T-helper 1 cell treated with Interleukin-12 subunit alpha and Interleukin-12 subunit beta and Interleukin-4 antibody, amounts not matched to agents 30 μg/mL and 1 μg/mL, for 36 hours (primary cell): ENCODE measurements around the gene HMCN2.

ENCODE experiments used
- H3K27ac Mint-ChIP-seq: one replicate; pipeline ENCODE4 v1.8.0; 2021; ENCODE audit warnings: mild to moderate bottlenecking, mixed read lengths
- H3K27me3 Mint-ChIP-seq: one replicate; pipeline ENCODE4 v1.8.0; 2021; ENCODE audit warnings: low read depth, mixed read lengths
- H3K36me3 Mint-ChIP-seq: one replicate; pipeline ENCODE4 v1.8.0; 2021; ENCODE audit warnings: low read depth, mixed read lengths
- H3K4me1 Mint-ChIP-seq: one replicate; pipeline ENCODE4 v1.8.0; 2021; ENCODE audit warnings: low read depth, mixed read lengths
- H3K4me3 Mint-ChIP-seq: one replicate; pipeline ENCODE4 v1.8.0; 2021; ENCODE audit warnings: mild to moderate bottlenecking, moderate library complexity, mixed read lengths
- H3K9me3 Mint-ChIP-seq: one replicate; pipeline ENCODE4 v1.8.0; 2021; ENCODE audit warnings: mixed read lengths

Gene HMCN2

DNA sequence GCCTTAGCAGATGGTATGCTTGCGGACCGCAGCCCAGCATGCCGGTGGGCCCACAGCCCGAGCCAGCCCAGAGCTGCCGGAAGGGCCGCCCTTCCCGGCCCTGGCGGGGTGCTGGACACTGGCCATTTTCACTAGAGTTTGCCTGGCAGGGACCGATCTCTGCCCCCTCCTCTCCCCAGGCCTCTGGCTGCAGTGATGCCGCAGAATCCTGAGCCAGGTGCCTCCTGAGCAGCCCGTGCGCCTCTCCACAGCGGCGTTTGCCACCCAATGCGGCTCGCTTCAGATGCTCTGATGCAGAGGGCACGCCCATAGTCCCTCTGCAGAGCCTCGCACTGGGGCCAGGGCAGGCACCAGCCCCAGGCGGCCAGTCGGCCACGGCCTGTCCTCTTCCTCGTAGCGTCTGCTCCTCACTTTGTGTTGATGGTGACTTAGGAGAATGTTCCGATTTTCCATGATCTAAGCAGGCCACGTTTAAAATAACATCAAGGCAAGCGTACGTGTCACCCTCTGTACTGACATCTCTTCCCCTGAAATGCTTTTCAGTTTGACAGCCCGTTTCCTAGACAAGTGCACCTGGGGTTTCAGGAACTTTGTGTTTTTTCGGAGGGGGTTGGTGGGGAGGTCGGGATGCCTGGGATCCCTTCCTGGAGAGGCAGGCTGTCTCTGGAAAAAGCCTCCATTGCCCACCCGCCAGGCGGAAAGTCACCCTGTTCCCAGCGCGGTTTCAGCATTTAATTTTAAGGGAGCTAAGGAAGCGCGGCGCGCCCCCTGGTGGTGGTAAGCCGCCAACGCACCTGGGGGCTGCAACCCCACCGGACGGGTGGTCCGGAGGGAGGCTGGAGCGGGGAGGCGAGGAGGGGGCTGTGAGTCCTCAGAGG, 29.8 kb upstream of the HMCN2 start:
- no peaks in the 10 kb centered on the region for H3K36me3 Mint-ChIP-seq
- H3K9me3 Mint-ChIP-seq = no peaks in the 10 kb centered on the region
- H3K4me1 Mint-ChIP-seq = peaks cover 11% of the 10 kb centered on the region
- no peaks in the 10 kb centered on the region for H3K27me3 Mint-ChIP-seq
- H3K27ac Mint-ChIP-seq = no peak overlapping the region
- H3K4me3 Mint-ChIP-seq = no peak overlapping the region

DNA sequence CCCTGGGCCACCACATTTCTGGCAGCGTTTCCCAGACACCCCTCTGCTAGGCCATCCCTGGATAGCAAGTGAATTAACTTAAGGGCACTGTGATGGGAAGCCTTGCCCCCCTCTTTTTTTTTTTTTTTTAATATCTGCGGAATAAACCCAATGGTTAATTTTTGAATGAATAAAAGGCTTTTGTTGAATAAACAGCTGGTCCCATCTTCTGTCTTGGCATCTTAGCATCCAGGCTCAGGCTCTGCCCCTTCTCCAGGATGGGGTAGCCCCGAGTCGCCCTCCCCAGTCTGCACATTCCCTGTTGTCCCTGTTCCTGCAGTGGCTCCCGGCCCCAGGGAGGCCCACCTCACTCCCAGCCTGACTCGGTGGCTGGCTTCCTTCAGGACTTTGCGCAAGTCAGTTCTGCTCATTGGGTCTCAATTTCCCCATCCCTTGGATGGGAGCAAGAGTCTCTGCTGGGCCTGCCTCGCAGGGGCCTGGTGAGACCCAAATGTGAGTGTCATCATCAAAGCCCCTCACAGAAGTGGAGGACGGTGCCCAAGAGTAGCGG, 29.0 kb upstream of the HMCN2 start:
- Mint-ChIP-seq H3K9me3 (no peaks in the 10 kb centered on the region), H3K4me3 (no peak overlapping the region), H3K27ac (no peak overlapping the region), H3K36me3 (no peaks in the 10 kb centered on the region), H3K27me3 (no peaks in the 10 kb centered on the region), H3K4me1 (peaks cover 12% of the 10 kb centered on the region)

DNA sequence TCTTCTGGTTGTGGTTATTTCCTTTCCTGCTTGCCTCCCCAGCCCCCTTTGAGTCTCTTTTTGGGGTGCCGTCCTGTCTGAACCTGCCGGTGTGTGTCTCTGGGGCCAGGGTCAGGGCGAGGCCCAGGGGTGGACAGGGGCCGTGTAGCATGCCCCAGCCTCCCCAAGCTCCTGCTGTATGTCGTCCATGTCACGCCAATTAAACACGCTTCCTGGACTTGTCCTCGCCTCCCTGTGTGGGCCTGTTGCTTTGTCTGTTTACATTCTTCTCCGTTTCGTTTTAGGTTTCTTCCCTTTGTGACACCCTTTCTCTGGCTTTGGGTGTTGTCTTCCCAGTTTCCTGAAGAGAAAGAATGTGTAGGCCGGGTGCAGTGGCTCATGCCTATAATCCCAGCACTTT, 28.5 kb upstream of the HMCN2 start:
- Mint-ChIP-seq H3K27ac (no peak overlapping the region), H3K27me3 (no peaks in the 10 kb centered on the region), H3K4me3 (no peak overlapping the region), H3K9me3 (no peaks in the 10 kb centered on the region), H3K36me3 (no peaks in the 10 kb centered on the region), H3K4me1 (peaks cover 12% of the 10 kb centered on the region)

DNA sequence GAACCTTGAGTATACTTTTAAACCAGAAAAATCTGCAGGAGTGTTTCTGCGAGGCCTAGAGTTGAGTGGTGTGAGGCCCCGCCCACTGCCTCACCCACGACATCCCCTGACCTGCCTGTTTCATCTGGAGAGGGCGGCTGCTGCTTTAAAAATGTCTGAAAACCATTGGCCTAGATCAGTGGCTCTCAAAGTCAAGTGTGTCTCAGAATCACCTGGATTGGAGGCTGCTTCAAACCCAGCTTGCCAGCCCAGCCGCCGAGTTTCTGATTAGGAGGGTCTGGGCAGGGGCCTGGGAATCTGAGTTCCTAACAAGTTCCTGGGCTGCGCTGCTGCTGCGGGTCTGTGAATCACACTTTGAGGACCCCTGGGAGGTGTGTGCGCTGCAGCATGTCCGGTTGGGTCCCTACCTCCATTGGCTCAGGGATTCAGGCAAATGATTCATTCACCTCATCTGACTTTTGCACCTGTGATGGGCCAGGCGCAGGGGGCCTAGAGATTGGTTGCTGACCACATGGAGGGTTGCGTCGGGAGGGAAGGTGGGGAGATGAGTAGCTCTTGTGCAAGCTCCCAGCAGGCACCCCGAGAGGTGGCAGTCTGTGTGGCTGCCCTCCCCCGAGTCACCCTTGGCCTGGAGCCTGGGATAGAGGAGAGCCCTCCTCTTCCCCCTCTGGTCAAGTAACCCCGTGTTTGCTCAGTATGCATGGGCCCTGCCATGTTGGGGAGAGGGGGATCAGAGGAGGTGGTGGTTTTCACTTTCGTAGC, 27.6 kb upstream of the HMCN2 start:
- no peaks in the 10 kb centered on the region for H3K9me3 Mint-ChIP-seq
- H3K36me3 Mint-ChIP-seq = no peaks in the 10 kb centered on the region
- H3K27ac Mint-ChIP-seq = no peak overlapping the region
- no peak overlapping the region for H3K4me3 Mint-ChIP-seq
- peaks cover 16% of the 10 kb centered on the region for H3K4me1 Mint-ChIP-seq
- H3K27me3 Mint-ChIP-seq = no peaks in the 10 kb centered on the region

DNA sequence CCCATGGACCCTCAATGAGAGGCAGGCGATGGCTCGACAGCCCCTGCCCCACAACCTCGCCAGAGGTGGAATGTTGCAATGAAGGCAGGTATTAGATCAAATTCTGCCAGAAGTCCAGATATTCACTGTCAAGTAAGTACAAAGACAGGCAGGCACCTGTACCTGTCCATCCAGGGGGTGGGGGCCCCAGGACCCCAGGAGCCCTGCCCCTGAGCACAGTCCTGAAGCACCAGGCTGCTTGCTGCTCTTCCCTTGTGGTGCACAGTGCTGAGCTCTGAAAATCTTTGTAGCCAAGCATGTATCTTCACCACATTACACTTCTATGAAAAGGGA, 26.2 kb upstream of the HMCN2 start:
- Mint-ChIP-seq H3K4me1 (peaks cover 18% of the 10 kb centered on the region), H3K36me3 (no peaks in the 10 kb centered on the region), H3K9me3 (no peaks in the 10 kb centered on the region), H3K27me3 (no peaks in the 10 kb centered on the region), H3K4me3 (no peak overlapping the region), H3K27ac (no peak overlapping the region)

DNA sequence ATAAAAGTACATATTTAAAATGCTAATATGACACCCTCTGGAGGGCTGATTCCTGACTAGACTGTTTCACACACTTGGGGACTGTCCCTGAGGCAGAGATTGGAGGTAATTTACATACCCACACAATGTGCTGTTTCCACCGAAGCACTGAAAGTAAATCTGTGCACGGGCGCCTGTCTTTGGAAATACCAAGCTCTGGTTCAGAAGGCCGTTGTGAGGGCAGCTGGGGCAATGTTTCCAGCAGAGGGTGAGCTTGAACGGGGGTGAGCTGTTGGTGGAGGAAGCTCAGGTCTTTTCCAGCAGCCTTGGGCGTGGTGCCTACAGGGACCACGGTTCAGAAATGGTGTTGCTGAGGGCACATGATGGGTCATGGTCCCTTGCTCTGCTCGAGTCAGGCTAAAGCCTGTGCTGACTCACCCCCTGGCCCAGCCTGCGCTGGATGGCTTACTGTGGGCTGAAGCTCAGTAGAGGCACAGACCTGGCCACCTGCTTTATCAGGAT, 25.8 kb upstream of the HMCN2 start:
- Mint-ChIP-seq H3K4me3 (no peak overlapping the region), H3K9me3 (no peaks in the 10 kb centered on the region), H3K4me1 (peaks cover 18% of the 10 kb centered on the region), H3K36me3 (no peaks in the 10 kb centered on the region), H3K27me3 (no peaks in the 10 kb centered on the region), H3K27ac (no peak overlapping the region)

DNA sequence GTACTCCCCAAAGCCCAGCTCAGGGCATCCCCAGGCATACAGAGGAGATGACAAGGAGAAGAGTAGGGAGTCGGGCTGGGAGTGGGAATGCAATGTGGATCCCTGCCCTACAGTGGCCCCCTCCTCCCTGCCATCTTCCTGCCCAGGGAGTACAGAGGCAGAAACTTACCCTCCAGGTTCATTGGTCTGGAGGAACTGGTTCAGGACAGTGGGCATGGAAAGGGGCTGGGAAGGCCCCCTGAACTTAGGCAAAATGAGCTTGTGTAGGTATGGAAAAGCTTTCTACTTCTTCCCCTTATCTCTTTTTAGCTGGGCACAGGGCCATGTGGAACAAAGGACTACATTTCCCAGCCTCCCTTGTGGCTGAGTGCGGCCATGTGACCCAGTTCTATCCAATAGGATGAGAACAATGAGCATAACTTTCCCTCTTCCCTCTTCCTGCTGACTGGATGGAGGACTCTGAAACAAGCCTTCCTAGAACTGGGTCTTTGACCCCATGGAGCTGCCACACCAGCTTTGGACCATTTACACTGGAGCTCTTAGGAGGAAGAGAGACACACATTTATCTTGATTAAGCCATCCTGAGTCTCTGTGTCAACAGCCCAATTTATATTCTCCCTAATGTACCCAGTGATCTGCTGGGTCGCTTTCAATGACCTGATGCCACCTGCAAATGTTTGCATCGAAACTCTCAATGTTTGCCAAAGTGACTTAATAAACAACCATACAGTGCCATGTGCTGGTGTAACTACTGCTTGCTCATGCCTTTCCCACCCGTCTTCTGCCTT, 25.0 kb upstream of the HMCN2 start:
- Mint-ChIP-seq H3K4me1 (peaks cover 18% of the 10 kb centered on the region), H3K27ac (no peak overlapping the region), H3K9me3 (no peaks in the 10 kb centered on the region), H3K4me3 (no peak overlapping the region), H3K27me3 (peaks cover 4% of the 10 kb centered on the region), H3K36me3 (no peaks in the 10 kb centered on the region)

DNA sequence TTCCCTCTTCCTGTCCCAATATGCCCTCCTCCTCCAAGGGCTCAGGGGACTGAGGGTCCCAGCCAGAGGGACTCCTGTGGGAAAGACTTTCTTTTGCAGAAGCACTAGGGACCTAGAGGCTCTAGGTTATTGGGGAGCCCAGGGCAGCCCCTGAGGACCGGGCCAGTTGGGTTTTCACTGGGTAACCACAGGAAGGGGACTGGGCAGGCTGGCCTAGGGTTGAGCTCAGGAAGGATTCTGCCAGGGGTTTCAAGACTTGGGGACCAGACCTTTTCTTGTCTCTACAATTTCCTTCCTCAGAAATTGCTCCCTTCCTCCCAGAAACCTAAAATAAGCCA, 24.4 kb upstream of the HMCN2 start:
- H3K9me3 Mint-ChIP-seq = no peaks in the 10 kb centered on the region
- peaks cover 15% of the 10 kb centered on the region for H3K4me1 Mint-ChIP-seq
- H3K27ac Mint-ChIP-seq = no peak overlapping the region

DNA sequence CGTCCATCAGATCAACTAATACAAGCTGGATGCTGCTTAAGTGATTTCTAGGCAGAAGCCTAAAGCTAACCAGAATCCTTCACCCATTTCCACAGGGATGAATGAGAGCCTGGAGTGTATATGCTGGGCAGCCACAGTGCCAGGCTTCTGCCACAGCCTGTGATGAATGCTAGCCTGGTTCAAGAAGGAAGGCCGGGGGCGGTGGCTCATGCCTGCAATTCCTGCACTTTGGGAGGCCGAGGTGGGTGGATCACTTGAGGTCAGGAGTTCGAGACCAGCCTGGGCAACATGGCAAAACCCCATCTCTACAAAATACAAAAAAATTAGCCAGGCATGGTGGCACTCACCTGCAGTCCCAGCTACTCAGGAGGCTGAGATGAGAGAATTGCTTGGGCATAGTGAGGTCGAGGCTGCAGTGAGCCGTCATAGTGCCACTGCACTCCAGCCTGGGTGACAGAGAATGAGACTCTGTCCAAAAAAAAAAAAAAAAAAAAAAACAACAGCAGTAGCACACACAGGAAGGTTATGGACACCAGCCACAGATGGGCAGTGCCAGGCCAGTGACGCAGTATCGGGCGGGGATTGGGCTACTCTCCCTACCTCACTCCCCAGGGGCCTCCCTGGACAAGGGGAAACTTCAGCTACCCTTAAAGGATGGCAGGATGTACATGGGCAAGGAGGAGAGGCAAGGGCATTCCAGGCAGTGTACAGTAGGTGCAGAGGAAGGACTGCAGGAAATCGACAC, 23.1 kb upstream of the HMCN2 start:
- Mint-ChIP-seq H3K9me3 (no peaks in the 10 kb centered on the region), H3K4me3 (no peak overlapping the region), H3K27ac (peak overlapping the region; percentile 3), H3K36me3 (no peaks in the 10 kb centered on the region), H3K27me3 (peaks cover 4% of the 10 kb centered on the region), H3K4me1 (peaks cover 15% of the 10 kb centered on the region)

More for the DNA sequence above, 24.4 kb upstream of the HMCN2 start:
- H3K27me3 Mint-ChIP-seq = peaks cover 4% of the 10 kb centered on the region
- H3K4me3 Mint-ChIP-seq = no peak overlapping the region
- H3K36me3 Mint-ChIP-seq = no peaks in the 10 kb centered on the region

DNA sequence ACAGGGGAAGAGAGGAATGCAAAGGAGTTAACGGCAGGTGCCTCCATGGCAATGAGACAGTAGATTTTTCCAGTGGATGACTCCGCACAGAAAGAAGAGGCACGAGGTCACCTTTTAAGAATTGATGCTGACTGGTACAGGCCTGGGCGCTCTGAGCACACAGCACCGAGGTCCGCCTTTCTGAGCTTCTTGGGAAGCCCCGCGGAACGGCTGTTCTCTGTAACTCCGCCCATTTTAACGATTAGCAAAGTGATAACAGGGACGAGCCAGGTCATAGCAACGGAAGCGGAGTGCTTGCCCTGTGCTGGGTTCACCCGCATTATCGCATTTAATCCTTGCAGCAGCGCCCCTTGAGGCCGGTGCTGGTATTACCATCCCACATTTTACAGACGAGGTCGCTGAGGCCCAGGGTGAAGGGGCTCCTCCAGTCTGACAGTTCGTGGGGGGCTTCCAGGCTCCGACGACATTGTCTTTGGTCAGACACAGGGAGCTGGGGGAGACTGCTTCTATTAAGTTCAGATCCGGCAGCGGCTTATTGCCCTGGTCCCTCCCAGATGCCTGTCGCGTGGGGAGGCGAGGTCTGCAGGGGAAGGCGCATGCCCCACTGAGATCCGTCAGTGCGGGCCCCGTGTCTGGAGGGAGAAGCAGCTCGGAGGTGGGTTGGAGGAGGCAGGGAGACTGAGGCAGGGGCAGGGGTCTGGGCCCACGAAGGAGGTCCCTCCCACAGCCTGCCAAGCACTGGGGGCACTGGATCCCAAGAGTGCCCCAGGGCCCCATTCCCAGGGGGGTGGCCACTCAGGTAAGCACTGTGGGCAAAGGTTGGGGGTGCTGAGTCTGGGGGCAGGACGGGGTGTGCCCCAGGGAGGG, 22.3 kb upstream of the HMCN2 start:
- Mint-ChIP-seq H3K27ac (peak overlapping the region; percentile 3), H3K27me3 (peaks cover 4% of the 10 kb centered on the region), H3K4me1 (peaks cover 15% of the 10 kb centered on the region), H3K36me3 (no peaks in the 10 kb centered on the region), H3K4me3 (peak overlapping the region; percentile 40), H3K9me3 (no peaks in the 10 kb centered on the region)

DNA sequence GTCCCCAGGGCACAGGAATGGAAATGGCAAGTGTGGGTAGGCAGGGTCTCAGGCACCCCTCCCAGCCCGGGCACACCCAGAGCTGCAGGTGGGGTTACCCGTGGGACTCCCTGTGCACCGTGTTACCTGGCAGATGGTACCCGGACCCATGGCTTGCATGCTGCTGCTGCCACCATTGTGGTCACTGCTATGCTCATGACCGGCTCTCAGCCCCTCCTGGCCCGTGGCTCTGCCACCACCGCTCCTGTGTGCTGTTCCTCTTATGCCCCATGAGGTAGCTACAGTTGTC, 21.7 kb upstream of the HMCN2 start:
- Mint-ChIP-seq H3K4me3 (no peak overlapping the region), H3K27ac (no peak overlapping the region), H3K9me3 (no peaks in the 10 kb centered on the region), H3K27me3 (peaks cover 7% of the 10 kb centered on the region), H3K36me3 (no peaks in the 10 kb centered on the region), H3K4me1 (peaks cover 15% of the 10 kb centered on the region)

DNA sequence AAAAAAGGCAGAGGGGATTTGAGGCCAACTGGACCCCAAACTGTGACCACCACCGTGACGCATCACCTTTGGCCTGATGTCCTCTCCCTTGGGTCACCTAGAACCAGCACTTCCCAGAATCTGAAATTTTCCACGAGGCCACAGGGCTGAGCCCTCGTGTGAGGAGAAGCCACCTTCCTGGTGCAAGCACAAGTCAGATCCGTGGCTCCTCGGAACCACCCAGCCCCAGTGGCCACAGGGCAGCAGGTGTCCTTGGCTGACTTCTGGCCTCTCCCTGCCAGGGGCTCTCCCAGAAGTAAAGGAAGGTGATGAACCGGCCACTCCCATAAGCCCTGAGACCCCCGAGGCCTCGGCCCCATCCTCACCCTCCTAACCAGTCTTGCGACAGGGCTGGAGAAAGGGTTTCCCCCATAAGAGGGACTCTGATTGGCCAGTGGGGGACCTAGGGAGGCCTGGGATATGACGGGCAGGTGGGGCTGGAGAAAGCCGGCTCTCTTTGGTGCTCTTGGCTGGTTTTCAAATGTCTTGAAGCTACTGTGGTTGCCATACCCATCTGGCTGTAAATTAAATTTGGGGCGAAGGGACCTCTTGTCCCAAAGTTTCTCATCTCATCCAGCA, 20.9 kb upstream of the HMCN2 start:
- no peaks in the 10 kb centered on the region for H3K9me3 Mint-ChIP-seq

DNA sequence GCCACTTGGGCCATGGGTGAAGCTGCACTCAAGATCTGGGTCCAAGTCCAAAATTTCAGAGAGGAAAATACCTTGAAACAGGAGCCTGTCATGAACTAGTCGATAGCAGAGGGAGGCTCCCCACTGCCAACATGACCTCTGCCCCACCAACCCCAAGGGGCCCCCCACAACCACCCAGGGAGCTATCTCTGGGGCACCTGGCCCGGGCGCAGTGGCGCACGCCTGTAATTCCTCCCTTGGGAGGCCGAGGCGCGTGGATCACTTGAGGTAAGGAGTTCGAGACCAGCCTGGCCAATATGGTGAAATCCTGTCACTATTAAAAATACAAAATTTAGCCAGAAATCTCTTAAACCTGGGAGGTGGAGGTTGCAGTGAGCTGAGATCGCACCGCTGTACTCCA, 20.1 kb upstream of the HMCN2 start:
- Mint-ChIP-seq H3K36me3 (no peaks in the 10 kb centered on the region), H3K4me3 (no peak overlapping the region), H3K27me3 (peaks cover 21% of the 10 kb centered on the region), H3K4me1 (peaks cover 10% of the 10 kb centered on the region), H3K9me3 (no peaks in the 10 kb centered on the region), H3K27ac (no peak overlapping the region)

More for the DNA sequence above, 20.9 kb upstream of the HMCN2 start:
- Mint-ChIP-seq H3K27me3 (peaks cover 13% of the 10 kb centered on the region), H3K4me1 (peaks cover 13% of the 10 kb centered on the region), H3K4me3 (no peak overlapping the region), H3K36me3 (no peaks in the 10 kb centered on the region), H3K27ac (no peak overlapping the region)
